Breast epithelium (tissue), 3 donors: ENCODE results near the gene CDH23.

Experiments
- CTCF ChIP-seq, 3 donors: fragments of 450-650 bp; IDR thresholded peaks; one replicate each; pipeline ENCODE4 v1.5.1; 2016 to 2017; ENCODE audit warnings: antibody characterized with exemption in 3 of 3, mild to moderate bottlenecking in 3 of 3, moderate library complexity in 3 of 3
- POLR2A ChIP-seq: fragments of 450-650 bp; IDR thresholded peaks from one replicate; pipeline ENCODE4 v1.6.1; 2016; ENCODE audit warnings: antibody characterized with exemption, mild to moderate bottlenecking, moderate library complexity
- POLR2AphosphoS5 ChIP-seq, 3 donors: sonication (generic); formaldehyde crosslinking; IDR thresholded peaks; one replicate each; pipeline ENCODE4 v1.6.1; 2017; ENCODE audit warnings: antibody characterized with exemption in 3 of 3

GRCh38 chr10:71368643-71369042, 28.1 kb upstream of the CDH23 start:
- TF ChIP-seq CTCF (IDR thresholded peaks at IDR 0.05) (no peak), POLR2AphosphoS5 (IDR thresholded peaks at IDR 0.05) (no peak), POLR2A (no peak)
